NCI-H524 treated with DMSO at 0.1 percent for 48 hours (cell line): ENCODE measurements around the gene ARHGAP31.
"Not testable (repeated sequence)": the region's sequence is repeated elsewhere in the genome, so short reads cannot be mapped to it uniquely, and the experiment has no call there.

Experiments
- DNase-seq: peaks from one replicate; lab custom pipeline; 2025; lab: John Stamatoyannopoulos, UW

ARHGAP31 gene

DNA sequence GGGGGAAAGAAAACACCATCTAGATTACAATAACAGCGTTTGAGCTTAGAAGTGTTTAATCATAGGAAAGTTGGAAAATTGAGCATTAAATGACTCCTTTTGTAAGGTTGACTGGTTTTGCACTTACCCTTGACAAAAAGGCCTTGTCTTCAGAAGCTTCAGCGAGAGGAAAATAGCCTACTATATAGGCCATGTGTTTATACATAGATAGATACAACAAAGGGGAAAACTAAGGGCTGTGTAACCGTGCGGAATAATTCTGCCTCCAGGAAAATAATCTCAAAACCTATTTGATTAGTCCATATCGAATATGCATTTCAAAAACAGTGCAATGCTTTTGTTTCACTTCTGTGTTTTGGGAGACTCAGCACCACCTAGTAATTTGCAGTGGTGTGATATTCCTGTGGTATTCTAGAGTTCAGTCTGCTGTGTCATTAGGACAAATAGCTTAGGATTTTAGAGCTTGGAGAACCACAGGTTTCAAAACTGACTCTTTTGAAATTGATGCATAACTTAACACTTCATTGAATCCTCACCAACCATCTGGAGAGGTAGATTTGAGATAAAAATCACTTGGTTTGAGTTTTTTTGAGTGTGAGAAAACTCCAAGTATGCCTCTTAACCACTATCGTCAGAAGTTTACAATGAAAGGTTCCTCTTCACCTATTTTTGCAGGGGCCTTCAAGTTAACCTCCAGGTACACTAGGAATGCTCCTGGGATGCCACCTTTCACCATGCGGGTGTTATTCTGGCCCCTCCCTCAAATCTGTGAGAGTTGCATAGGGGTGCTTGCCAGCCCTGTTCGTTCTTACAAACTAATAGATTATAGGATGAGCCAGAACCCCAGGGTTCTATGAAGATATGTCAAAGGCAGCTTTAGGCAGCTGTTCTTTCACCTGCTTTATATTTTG, 1.9 kb downstream of the ARHGAP31 start:
- DNase-seq, result no peak

DNA sequence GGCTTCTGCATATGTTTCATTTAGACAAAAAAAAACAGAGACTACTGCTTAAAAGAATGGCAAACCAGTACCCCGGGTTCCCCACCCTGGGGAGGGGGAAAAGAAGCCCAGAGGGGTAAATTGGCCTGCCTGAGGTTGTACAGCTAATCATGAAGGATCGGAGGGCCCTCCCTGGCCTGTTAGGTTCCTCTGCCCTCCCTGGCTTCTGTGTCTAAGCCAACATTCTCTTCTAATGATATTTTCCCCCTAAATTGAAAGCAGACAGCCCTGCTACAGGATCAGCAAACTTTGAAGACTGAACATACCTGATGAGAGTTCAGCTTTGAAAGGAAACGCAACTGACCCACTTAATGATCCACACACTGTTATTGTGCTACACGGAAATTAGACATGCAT, 2.5 kb downstream of the ARHGAP31 start:
- no peak for DNase-seq

DNA sequence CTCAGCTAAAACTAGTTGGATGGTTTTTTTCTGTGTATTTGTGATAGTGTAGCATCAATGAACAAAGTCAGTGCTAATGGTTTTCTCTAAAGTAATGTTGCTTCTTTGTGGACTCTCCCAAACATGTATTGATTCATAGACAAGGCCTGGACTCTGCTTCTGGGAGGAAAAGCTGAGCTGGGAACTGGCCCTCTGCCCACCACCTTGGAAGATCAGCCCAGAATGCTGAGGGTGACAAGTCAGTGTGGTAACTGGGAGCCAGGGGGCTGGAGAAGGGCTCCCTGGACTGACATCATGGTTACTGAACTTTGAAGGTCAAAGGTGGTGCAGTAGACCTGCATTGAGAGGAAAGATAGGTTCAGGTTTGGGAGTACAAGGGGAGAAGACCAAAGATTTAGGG, 3.0 kb downstream of the ARHGAP31 start:
- no peak for DNase-seq

DNA sequence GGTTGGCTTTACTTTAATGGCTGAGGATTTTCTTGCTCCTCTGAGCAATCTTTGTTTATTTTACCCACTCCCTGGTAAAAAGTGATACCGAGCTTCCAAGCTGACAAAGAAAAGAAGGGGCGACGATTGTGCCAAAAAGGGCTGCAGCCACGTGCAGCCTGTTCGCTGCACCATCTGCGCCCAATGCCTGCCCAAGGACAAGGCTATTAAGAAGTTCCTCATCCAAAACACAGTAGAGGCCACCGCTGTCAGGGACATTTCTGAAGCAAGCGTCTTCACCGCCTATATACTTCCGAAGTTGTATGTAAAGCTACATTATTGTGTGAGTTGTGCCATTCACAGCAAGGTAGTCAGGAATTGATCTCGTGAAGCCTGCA, 4.4 kb downstream of the ARHGAP31 start:
- no peak for DNase-seq

DNA sequence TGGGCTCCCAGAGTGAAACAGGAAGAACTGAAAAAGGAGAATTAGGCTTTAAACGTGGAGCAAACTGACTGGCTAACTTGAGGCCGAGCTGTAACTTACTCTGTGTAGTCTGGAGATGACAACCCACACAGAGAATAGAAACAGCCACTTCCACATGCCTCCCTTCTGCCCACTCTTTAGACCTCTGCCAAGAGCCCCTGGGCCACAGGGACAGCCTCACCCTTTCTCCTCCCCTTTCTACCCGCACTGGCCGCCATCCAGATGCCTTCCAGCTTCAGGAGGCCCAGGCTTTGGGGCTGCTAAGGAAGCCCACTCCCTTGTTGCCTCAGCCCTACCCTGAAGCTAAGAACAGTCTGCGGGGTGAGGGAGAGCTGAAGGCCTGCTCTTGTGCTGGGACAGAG, 6.8 kb downstream of the ARHGAP31 start:
- DNase-seq, result no peak

DNA sequence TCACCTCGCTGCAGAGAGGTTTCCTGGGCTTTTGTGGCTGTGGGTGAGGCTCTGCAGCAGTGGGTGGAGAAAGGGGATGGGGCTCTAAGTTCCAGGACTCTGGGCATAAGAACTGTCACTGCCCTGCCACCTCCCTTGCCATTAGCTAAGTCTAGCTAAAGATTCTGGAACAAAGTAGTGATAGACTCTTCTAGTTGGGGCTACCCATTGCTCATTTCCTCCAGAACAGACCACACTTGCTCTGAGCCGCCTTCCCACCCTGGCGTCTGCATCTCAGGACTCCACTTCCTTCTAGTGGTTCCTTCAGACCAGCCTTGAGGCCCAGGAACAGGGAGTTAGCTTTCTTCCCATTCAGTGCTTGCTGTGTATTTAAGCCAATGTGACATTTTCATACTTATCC, 7.5 kb downstream of the ARHGAP31 start:
- no peak for DNase-seq

DNA sequence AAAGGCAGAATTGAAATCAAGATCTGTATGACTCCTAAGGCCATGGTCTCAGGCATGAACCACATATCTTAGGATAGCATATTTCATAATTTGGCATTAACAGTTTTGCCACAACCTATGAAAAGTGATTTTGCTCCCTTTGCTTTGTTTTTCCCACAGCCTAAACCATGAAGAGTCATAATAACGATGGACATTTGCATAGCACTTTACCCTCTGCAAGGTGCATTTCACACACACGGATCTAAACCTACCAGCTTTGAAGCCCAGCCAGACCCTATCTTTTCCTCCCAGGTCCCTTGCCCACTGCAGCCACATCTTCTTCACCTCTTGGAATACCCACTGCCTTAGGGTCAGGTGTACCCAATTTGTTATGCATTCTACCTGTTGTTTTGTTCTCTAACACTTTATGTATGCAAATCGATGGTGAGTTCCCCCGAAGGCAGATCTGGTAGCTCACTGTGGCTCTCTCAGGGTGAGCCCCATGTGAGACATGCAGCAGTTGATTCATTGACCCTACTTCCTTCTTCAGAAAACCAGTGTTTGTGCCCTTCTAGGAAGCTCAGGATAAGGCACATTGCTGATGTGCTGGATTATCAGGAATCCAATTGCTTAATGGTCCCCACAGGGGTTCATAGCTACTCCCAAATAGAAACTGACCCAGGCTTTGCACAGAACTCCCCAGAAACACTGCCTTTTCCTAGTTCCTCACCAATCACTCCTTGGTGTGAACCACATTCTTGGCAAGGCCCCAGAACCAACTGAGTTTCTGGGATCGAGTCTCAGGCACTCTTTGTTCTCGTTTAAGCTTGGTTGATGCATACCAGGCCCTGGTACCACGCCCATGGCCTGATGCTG, 8.7 kb downstream of the ARHGAP31 start:
- no peak for DNase-seq

DNA sequence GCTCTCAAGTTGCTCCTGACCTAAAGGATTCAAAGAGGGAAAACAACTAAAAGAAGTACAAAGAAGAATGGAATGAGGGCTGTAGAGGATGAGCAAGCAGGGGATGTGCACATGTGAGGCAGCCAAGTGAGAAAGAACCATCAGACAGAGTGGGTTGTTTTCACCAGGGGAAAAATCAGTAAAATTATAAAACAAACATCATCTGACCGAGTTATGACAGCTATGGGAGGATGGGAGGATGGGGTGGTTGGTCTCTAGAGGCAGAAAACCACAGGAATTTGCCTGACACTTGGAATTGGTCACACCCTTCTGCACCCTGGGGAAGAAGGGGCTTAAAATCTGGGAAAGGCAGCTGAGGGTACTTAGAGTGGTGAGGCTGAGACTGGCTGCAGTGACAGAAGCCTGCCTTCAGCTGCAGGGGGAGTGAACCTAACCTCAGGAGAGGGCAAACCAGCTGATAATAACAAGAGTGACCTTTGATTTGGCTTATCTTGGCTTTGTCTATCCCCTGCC, 10.1 kb downstream of the ARHGAP31 start:
- DNase-seq, result no peak

DNA sequence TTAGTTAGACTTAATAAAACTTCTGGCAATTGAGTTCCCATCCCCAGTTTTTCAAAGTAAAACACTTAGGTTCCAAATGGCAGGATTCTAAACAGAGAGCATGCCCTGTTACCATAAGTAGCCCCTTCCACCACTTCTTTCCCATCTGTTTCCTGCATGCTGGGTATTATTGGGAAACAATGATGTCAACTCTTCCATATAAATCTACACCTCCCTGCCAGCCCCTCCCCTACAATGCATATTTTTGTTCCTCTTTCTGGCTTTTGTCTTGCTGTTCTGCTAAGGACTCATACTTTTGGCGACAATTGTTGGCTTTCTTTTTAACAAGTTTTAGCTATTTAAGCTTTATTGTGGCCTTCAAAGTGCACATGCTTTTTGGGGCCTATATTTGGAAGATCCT, 11.1 kb downstream of the ARHGAP31 start:
- no peak for DNase-seq

DNA sequence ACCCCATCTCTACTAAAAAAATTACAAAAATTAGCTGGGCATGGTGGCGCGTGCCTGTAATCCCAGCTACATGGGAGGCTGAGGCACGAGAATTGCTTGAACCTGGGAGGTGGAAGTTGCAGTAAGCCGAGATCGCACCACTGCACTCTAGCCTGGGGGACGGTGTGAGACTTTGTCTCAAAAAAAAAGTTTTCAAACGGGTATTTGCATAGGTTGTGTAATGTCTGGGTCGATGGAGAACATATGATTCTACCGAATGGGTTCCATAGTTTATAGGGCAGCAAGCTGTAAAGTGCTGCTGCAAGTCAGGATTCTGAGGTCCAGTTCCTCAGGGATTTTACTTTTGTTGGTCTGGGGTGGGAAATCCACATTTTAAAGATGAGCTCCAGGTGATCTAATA, 12.2 kb downstream of the ARHGAP31 start:
- DNase-seq, result not testable (repeated sequence)

DNA sequence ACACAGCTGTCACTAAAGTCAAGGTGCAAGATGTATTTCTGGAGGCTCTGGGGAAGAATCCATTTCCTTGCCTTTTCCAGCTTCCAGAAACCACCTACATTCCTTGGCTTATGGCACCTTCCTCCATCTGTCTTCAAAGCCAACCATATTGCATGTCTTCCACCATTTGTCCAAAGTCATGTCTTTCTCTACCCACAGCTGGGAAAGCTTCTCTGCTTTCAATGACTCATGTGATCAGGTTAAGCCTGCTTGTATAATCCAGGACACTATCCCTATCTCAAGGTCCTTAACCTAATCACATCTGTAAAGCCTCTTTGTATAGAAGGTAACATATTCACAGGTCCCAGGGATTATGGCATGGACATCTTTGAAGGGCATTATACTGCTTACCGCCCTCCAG, 14.2 kb downstream of the ARHGAP31 start:
- DNase-seq, result no peak

DNA sequence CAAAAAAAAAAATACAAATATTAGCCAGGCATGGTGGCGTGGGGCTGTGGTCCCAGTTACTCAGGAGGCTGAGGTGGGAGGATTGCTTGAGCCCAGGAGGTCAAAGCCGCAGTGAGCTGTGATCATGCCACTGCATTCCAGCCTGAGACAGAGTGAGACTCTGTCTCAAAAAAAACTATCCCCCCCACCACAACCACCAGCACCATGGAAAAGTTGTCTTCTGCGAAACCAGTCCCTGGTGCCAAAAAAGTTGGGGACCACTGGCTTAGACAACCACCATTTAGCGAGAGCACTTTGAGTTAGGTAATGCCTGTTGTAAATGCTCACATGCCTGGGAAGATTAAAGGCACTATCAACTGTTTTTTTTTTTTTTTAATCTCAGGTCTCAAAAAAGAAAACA, 15.4 kb downstream of the ARHGAP31 start:
- DNase-seq, result no peak

DNA sequence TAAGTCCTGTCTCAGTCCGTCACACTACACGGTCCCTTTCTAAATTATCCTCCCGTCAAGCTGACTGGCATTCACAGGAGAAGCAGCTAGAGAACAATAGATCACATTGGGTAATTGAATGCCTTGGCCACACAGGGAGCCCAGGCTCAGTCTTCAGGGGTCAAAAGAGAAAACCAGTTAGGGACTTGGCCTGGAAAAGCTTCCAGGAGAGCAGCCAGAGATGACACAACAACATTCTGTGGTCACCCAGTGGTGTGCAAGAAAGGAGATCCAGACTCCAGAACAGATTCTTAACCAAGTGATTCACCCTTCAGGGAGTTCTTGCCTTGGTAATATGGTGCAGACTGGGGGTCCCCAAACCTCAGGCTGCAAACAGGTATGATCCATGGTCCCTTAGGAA, 15.9 kb downstream of the ARHGAP31 start:
- DNase-seq, result no peak

DNA sequence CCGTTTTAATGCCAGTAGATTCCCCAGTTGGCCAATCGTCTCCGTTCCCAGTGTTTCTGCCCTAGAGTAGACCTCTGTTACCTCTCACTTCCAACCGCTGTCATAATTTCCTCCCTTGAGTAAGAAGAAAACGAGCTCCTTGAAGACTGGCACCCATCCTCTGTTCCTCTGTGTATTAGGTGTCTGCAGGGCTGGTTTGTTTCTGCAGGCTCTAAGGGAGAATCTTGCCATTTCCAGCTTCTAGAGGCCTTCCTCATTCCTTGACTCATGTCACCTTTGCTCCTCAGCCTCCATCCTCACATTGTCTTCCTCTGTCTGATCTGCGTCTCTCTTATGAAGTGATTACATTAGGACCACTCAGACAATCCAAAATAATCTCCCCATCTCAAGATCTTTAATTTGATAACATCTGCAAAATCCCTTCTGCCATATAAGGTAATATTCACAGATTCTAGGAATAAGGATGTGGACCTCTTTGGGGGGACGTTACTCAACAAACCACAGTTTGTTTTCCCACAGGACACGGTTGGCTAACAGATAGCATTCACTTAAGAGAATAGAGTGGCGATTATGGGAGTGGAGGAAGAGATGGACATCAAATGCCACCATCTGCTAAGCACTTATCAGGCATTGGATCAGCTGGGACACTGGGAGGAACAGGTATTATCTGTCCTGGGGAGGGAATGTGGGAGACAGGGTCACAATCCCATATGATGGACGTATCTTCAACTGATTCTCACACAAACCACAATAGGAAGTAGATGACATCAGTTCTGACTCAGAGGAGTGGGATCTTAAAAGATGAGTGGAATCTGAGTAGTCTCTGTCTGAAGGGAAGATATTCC, 17.1 kb downstream of the ARHGAP31 start:
- no peak for DNase-seq

DNA sequence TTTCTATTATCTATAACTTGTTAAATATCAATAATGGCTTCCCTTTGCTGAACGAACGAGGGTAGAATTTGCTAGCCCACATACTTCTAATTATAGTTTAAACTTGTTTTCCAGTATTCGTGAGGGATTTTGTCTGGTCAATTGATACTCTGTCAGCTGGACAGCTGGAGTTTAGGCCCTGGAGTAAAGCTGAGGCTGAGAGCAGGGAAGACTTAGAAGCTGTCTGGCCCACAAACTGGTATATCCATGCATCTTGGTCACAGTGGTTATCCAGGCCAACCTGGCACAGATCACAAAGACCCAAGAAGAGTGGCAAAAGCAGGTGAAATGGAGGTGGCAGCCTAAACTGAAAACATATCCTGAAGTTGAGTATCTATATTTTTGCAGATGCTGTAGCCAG, 19.3 kb downstream of the ARHGAP31 start:
- DNase-seq, result no peak

DNA sequence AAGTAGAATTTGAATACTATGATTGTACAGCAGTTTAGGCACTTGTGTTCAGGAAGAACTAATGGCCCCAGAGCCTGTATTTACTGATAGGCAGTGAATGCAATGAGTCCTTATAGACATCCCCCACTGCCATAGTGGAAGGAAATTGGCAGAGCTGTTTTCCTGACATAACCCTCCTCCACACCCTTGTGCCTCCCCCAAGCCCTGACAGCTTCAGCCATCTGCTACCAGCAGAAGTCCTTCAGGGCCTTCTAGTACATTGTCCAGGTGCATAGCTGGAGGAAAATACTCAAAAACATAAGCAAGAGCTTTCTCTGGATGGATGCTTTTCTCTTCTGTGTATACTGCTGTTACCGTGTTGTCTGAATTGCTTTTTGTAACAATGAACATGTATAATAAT, 20.6 kb downstream of the ARHGAP31 start:
- DNase-seq, result peak; percentile 34

DNA sequence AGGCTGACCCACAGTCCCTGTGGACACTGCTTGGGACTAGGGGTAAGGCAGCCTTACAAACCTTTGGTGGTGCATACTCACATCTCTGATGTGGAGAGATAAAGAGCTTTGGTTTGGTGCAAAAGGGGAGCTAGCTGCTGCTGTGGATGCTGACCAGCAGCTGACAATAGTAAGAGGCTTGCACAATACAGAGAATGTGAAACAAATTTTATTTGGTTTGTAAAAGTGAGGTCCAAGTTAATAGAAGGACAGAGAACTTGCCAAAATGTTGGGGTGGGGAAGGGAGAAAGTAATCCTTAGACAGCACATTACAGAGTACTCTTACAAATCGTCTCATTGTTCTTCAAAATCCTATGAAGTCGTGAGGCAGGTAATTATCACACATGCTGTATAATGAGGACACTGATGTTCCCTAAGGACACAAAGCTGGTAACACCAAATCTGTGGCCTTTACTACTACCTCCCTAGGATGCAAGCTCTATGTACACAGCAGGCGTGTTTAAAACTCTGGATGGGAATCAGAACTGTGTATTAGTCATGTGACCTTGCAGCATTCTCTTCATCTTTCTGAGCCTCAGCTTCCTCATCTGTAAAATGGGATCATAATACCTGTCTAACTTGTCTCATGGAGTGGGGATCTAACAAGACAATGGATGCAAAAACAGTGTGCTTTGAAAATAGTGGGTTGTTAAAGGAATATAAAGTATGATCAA, 21.6 kb downstream of the ARHGAP31 start:
- DNase-seq, result no peak

DNA sequence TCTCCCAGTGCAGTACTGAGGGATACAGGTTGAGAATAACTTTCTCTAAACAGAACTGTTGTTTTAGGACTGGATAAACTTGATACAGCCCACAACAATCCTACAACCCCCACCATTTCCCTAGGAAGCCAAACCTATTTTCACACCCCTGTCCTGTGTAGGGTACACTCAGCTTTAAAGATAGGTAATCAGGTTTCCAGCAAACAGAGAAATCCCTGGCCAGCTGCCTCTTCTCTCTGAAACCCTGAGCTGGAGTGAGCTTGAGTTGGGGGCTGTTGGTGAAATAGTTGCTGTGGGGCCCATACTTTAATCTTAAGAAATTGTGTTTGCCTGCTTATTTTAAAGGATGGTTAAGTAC, 22.1 kb downstream of the ARHGAP31 start:
- no peak for DNase-seq

DNA sequence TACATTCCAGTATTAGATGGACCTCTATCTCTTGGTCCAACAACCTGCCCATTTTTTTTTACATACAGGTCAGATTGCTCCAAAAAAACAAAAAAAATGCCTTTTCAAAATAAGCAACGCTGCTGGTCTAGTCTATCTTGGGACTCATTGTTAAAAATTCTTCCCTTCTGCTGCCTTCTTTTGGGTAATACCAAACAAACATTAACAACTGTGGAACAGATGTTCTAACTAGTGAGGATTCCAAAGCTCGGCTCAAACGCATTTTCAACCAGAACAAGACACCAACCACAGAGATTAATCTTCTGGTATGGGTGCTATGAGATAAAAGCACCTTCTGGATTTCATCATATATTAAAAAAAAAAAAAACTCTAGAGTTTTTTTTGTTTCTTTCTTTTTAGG, 24.7 kb downstream of the ARHGAP31 start:
- DNase-seq, result peak; percentile 7

DNA sequence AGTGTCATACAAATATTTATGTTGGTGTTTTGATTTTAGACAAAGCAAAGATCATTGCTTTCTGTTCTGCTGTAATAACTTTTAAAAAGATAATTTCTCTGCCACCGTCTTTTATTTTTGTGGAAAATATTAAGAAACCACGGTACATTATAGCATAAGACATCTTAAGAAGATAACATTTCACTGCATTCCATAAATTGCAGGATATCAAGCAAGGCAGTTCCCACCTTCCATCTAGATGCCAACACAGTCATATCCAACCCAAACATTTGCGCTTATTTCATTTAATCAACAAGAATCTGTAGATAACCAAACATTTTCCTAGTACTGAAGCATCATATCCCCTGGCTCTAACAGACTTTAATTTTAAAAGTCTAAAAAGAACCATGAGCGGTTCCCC, 25.1 kb downstream of the ARHGAP31 start:
- DNase-seq, result no peak

DNA sequence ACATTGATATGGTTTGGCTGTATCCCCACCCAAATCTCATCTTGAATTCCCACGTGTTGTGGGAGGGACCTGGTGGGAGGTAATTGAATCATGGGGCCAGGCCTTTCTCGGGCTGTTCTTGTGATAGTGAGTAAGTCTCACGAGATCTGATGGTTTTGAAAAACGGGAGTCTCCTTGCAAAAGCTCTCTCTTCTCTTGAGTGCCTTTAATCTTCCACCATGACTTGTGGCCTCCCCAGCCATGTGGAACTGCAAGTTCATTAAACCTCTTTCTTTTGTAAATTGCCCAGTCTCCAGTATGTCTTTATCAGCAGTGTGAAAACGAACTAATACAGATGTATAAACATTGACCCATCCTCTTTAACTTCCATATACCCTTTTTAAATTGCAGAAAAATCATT, 26.6 kb downstream of the ARHGAP31 start:
- not testable (repeated sequence) for DNase-seq
